CD8-positive, alpha-beta memory T cell (primary cell): ENCODE results near the gene CD22. TPM values are rescaled to one million over a fixed set of nuclear protein-coding genes. Genes with fewer than 3 reads are reported as not detected.
A peak's percentile ranks its signal among the peaks of the same experiment; 100 is the strongest.

Experiments used
- CTCF ChIA-PET: fragments of 350-600 bp; sonication (Branson Sonifier 250); formaldehyde crosslinking; loops from one replicate; lab custom pipeline; 2021; ENCODE audit warnings: antibody characterized with exemption; lab: Charles Lee
- POLR2A ChIA-PET: fragments of 350-600 bp; sonication (Branson Sonifier 250); formaldehyde crosslinking; loops from one replicate; lab custom pipeline; 2021; ENCODE audit warnings: antibody characterized with exemption; lab: Charles Lee
- DNase-seq, 5 donors: peaks; one replicate each; pipeline versions ENCODE4 v3.0.0 to v3.0.0-alpha.2; 2020 to 2022; ENCODE audit warnings: mixed read lengths in 1 of 5
- H3K27ac ChIP-seq: one replicate; pipeline ENCODE4 v1.7.0; 2013; ENCODE audit warnings: low read depth, mild to moderate bottlenecking, low read length, moderate library complexity
- H3K27me3 ChIP-seq: 2 replicates; pipeline ENCODE4 v1.7.0; 2013; ENCODE audit warnings: low read length, mild to moderate bottlenecking; ENCODE audit not compliant: insufficient read depth, poor library complexity, severe bottlenecking
- H3K36me3 ChIP-seq: 2 replicates; pipeline ENCODE4 v1.7.0; 2013; ENCODE audit warnings: mild to moderate bottlenecking, low read length, moderate library complexity; ENCODE audit not compliant: insufficient read depth
- H3K4me1 ChIP-seq: 2 replicates; pipeline ENCODE4 v1.7.0; 2013; ENCODE audit warnings: mild to moderate bottlenecking, low read length, moderate library complexity; ENCODE audit not compliant: insufficient read depth
- H3K4me3 ChIP-seq: 2 replicates; pipeline ENCODE4 v1.7.0; 2013; ENCODE audit warnings: mild to moderate bottlenecking, low read length
- H3K9me3 ChIP-seq: 2 replicates; pipeline ENCODE4 v1.7.0; 2013; ENCODE audit warnings: mild to moderate bottlenecking, low read length
- H3K27ac Mint-ChIP-seq, 8 donors: one replicate each; pipeline ENCODE4 v1.8.0; 2020 to 2021; ENCODE audit warnings: mixed read lengths in 8 of 8, mild to moderate bottlenecking in 6 of 8, inconsistent platforms in 3 of 8, moderate library complexity in 3 of 8
- H3K27me3 Mint-ChIP-seq, 2 donors: one replicate each; pipeline ENCODE4 v1.8.0; 2020 to 2021; ENCODE audit warnings: mixed read lengths in 2 of 2, mild to moderate bottlenecking in 1 of 2, moderate library complexity in 1 of 2
- H3K36me3 Mint-ChIP-seq, 3 donors: one replicate each; pipeline ENCODE4 v1.8.0; 2020 to 2021; ENCODE audit warnings: mixed read lengths in 3 of 3, inconsistent platforms in 1 of 3, mild to moderate bottlenecking in 1 of 3
- H3K4me1 Mint-ChIP-seq, 3 donors: one replicate each; pipeline ENCODE4 v1.8.0; 2020 to 2021; ENCODE audit warnings: mixed read lengths in 3 of 3, inconsistent platforms in 1 of 3, mild to moderate bottlenecking in 1 of 3
- H3K4me3 Mint-ChIP-seq, 7 donors: one replicate each; pipeline ENCODE4 v1.8.0; 2020 to 2021; ENCODE audit warnings: mixed read lengths in 7 of 7, mild to moderate bottlenecking in 6 of 7, moderate library complexity in 4 of 7, inconsistent platforms in 2 of 7
- H3K9me3 Mint-ChIP-seq, 5 donors: one replicate each; pipeline ENCODE4 v1.8.0; 2020 to 2022; ENCODE audit warnings: mixed read lengths in 5 of 5, mild to moderate bottlenecking in 3 of 5, moderate library complexity in 2 of 5, inconsistent platforms in 1 of 5
- polyA plus RNA-seq: library from polyadenylated mRNA; unstranded; fragments of 300-500 nt; fragmentation: Illumina TruSeq; gene quantifications from one replicate; pipeline ENCODE4 v1.2.3, GENCODE V29; 2021
- total RNA-seq, 2 experiments: library from RNA; stranded (reverse); gene quantifications; one replicate each; pipeline ENCODE4 v1.2.3, GENCODE V29; 2021

Gene CD22
- total and polyA plus RNA-seq, 3 experiments from 2014 or later: 0.09 TPM; not detected in 2

DNA sequence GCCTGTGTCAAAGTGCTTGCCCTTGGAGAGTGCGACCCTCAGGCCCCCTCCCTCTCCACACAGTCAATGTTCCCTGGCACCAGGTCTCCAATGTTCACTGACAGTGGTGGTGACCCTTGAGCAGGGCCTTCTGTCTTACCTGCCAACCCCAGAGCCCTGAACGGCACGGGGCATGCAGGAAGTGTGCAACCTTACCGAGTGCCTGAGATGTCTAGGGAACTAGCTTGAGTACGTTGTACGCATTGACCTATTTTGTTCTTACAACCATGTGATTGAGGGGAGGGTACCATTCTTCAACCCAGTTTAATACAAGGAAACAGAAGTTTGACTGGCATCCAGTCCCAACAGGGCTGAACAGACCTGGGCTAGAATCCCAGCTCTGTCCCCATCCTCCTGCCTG is 23.8 kb upstream of the CD22 start:
- H3K27me3 Mint-ChIP-seq: peaks cover 3 to 5% of the 10 kb centered on the region in 2 donors
- H3K36me3 Mint-ChIP-seq: no peaks in the 10 kb centered on the region
- Histone ChIP-seq H3K27ac (peak overlapping the region; percentile 51), H3K9me3 (no peaks in the 10 kb centered on the region), H3K4me3 (no peak overlapping the region), H3K27me3 (no peaks in the 10 kb centered on the region), H3K4me1 (no peaks in the 10 kb centered on the region), H3K36me3 (no peaks in the 10 kb centered on the region)
- ChIA-PET CTCF (no interaction called here), POLR2A (no interaction called here)
- H3K27ac Mint-ChIP-seq: peak overlapping the region in 1 of 8 donors; percentile 70
- DNase-seq: no peak
- H3K4me3 Mint-ChIP-seq: no peak overlapping the region
- no peaks in the 10 kb centered on the region for H3K9me3 Mint-ChIP-seq
- H3K4me1 Mint-ChIP-seq: no peaks in the 10 kb centered on the region

DNA sequence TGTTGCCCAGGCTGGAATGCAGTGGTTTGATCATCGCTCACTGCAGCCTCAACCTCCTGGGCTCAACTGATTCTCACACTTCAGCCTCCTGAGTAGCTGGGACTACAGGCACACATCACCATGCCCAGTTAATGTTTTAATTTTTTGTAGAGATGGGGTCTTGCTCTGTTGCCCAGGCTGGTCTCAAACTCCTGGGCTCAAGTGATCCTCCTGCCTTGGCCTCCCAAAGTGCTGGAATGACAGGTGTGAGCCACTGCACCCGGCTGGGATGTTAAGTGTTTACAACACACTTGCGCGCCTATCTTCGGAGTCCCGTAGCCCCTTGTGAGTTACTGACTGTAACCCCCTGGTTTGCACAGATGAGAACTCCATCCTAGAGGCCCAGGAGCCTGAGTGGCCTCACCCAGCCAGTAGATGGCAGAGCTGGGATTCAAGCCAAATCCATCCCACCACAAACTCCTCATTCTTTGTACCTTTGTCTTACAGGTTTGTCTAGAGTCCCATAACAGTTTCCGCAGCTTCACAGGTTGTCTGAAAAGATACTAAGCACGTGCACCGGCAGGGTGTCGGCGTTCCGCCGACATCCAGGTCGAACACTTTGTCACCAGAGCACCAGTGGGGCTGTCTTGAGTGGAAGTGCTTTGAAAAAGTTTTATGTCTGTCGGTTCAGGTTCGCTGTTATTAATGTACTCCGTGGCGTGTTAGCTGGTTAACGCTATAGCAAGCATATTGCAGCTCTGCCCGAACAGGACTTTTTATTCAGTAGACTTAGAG is 22.3 kb upstream of the CD22 start:
- Histone ChIP-seq H3K27ac (no peak overlapping the region), H3K4me3 (no peak overlapping the region), H3K4me1 (no peaks in the 10 kb centered on the region), H3K9me3 (no peaks in the 10 kb centered on the region), H3K36me3 (no peaks in the 10 kb centered on the region), H3K27me3 (no peaks in the 10 kb centered on the region)
- CTCF ChIA-PET: no interaction called here
- Mint-ChIP-seq H3K4me1 (no peaks in the 10 kb centered on the region), H3K9me3 (no peaks in the 10 kb centered on the region), H3K27ac (peak overlapping the region in 1 of 8 donors; percentile 29), H3K4me3 (no peak overlapping the region), H3K27me3 (peaks cover 5 to 8% of the 10 kb centered on the region in 2 donors), H3K36me3 (no peaks in the 10 kb centered on the region)
- POLR2A ChIA-PET: no interaction called here
- DNase-seq: no peak

DNA sequence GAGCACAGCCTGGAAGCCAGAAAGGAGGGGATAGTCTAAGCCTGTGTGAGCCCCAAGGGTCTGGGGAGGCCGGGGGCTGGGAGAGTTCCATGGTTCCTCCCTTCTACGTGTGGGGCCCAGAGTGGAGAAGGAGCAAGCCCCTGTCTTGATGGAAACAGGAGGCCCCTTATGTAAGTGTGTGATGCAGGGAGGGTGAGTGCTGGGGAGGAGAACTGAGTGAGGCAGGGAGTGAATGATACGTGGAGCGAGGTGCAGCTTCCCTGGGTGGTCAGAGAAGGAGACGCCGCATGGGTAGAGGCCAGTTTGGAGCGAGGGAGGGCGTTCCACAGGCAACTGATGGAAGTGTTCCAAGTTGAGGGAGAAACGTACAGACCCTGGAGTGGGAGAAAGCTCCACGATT is 21.1 kb upstream of the CD22 start:
- POLR2A ChIA-PET: no interaction called here
- CTCF ChIA-PET: no interaction called here

DNA sequence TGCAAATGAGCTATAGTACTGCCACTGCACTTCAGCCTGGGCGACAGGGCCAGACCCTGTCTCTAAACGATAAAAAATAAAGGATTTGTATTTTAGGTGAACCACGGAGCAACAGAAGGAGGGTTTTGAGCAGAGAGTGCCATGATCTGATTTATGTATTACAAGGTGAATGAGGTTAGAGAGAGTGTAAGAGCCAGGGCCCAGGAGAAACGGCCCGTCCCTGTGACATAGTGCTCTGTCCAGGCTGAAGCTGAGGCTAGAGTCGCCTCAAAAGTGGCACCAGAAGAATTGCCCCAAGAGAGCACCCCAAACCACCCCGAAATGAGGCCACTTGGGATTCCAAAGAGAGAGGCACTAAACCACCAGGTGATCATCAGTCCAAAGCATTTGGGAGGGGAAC is 20.1 kb upstream of the CD22 start:
- Mint-ChIP-seq H3K27me3 (peaks cover 4 to 8% of the 10 kb centered on the region in 2 donors), H3K36me3 (no peaks in the 10 kb centered on the region), H3K4me3 (no peak overlapping the region), H3K9me3 (no peaks in the 10 kb centered on the region), H3K27ac (no peak overlapping the region), H3K4me1 (no peaks in the 10 kb centered on the region)
- CTCF ChIA-PET: no interaction called here
- H3K9me3 ChIP-seq: no peaks in the 10 kb centered on the region
- H3K27me3 ChIP-seq: no peaks in the 10 kb centered on the region
- H3K36me3 ChIP-seq: no peaks in the 10 kb centered on the region
- no peaks in the 10 kb centered on the region for H3K4me1 ChIP-seq
- POLR2A ChIA-PET: no interaction called here
- DNase-seq: no peak
- H3K27ac ChIP-seq: peak overlapping the region; percentile 61
- H3K4me3 ChIP-seq: no peak overlapping the region

More for the DNA sequence above, 21.1 kb upstream of the CD22 start:
- no peaks in the 10 kb centered on the region for H3K36me3 Mint-ChIP-seq
- peaks cover 4 to 8% of the 10 kb centered on the region in 2 donors for H3K27me3 Mint-ChIP-seq
- no peak overlapping the region for H3K27ac Mint-ChIP-seq
- no peak overlapping the region for H3K4me3 Mint-ChIP-seq
- no peaks in the 10 kb centered on the region for H3K9me3 Mint-ChIP-seq
- Histone ChIP-seq H3K4me1 (no peaks in the 10 kb centered on the region), H3K27ac (no peak overlapping the region), H3K4me3 (no peak overlapping the region), H3K27me3 (no peaks in the 10 kb centered on the region), H3K36me3 (no peaks in the 10 kb centered on the region), H3K9me3 (no peaks in the 10 kb centered on the region)
- DNase-seq: no peak
- no peaks in the 10 kb centered on the region for H3K4me1 Mint-ChIP-seq

DNA sequence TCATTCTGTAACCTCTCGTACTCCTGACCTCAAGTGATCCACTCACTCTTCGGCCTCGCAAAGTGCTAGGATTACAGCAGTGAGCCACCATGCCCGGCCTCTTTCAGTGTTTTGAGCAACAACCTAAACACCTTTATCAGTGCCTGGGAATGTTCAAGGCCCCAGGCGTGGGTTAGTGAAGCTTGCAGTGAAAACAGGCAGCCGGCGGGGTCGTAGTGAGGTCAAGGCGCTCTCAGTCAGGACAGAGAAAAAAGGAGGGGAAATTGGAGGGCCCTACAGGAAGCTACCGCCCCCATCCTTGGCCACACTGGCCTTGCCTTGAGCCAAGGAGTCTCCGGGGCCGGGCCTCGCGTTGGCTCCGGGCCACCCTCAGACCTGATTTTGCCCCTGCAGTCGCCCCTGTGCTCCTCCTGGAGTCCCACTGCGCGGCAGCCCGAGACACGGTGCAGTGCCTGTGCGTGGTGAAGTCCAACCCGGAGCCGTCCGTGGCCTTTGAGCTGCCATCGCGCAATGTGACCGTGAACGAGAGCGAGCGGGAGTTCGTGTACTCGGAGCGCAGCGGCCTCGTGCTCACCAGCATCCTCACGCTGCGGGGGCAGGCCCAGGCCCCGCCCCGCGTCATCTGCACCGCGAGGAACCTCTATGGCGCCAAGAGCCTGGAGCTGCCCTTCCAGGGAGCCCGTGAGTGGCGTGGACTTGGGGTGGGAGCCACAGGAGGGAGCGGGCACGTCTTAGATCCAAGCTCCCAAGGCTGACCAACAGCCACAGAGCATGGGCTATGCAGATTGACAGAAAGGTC is 19.3 kb upstream of the CD22 start:
- no peak for DNase-seq
- no peak overlapping the region for H3K27ac Mint-ChIP-seq

DNA sequence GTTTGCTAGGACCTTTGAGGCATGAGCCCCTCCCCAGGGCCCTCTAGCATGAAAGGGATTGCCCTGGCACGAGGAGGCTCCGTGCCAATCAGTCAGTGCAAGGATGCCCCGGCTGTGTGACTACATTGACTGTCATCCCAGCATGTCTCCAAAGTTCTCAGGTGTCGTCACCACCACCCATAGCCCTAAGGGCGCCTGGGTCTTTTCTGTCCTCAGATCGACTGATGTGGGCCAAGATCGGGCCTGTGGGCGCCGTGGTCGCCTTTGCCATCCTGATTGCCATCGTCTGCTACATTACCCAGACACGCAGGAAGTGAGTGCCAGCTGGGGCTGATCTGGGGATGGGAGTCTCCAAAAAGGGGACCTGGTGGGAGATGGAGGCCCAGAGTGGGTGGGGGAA is 18.7 kb upstream of the CD22 start:
- Mint-ChIP-seq H3K4me1 (no peaks in the 10 kb centered on the region), H3K27ac (no peak overlapping the region), H3K9me3 (no peaks in the 10 kb centered on the region), H3K4me3 (no peak overlapping the region), H3K36me3 (no peaks in the 10 kb centered on the region), H3K27me3 (peaks cover 4 to 8% of the 10 kb centered on the region in 2 donors)
- Histone ChIP-seq H3K4me1 (no peaks in the 10 kb centered on the region), H3K27ac (no peak overlapping the region), H3K27me3 (no peaks in the 10 kb centered on the region), H3K9me3 (no peaks in the 10 kb centered on the region), H3K36me3 (no peaks in the 10 kb centered on the region), H3K4me3 (no peak overlapping the region)
- DNase-seq: no peak
- POLR2A ChIA-PET: interaction anchor here (0.8 kb wide), 1 partner anchor 116 kb away, joined by 3 read pairs; no protein-coding TSS in a partner anchor
- CTCF ChIA-PET: no interaction called here

More for the DNA sequence above, 19.3 kb upstream of the CD22 start:
- ChIA-PET POLR2A (no interaction called here), CTCF (no interaction called here)
- no peaks in the 10 kb centered on the region for H3K36me3 Mint-ChIP-seq
- peak overlapping the region; percentile 61 for H3K27ac ChIP-seq
- no peak overlapping the region for H3K4me3 Mint-ChIP-seq
- no peaks in the 10 kb centered on the region for H3K36me3 ChIP-seq
- peaks cover 4 to 8% of the 10 kb centered on the region in 2 donors for H3K27me3 Mint-ChIP-seq
- H3K4me1 ChIP-seq: no peaks in the 10 kb centered on the region
- H3K4me3 ChIP-seq: no peak overlapping the region
- no peaks in the 10 kb centered on the region for H3K9me3 Mint-ChIP-seq
- H3K4me1 Mint-ChIP-seq: no peaks in the 10 kb centered on the region
- no peaks in the 10 kb centered on the region for H3K27me3 ChIP-seq
- H3K9me3 ChIP-seq: no peaks in the 10 kb centered on the region

DNA sequence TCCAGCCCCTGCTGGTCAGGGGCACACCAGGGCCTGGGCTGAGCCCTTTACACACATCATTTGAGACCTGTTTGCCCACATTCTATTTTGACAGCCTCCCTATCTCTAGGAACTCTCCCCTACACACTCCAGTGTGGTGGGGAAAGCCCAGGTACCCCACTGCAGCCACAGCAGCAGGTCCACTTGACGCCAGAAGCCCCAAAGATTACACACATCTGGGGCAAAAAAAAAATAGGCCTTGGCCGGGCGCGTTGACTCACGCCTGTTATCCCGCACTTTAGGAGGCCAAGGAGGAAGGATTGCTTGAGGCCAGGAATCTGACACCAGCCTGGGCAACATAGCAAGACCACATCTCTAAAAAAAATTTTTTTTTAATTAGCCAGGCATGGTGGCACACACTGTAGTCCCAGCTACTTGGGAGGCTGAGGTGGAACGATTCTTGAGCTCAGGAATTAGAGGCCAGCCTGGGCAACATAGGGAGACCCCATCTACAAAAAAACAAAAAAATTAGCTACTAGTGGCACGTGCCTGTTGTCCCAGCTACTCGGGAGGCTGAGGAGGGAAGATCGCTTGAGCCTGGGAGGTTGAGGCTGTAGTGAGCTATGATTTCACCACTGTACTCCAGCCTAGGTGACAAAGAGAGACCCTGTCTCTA is 18.0 kb upstream of the CD22 start:
- Histone ChIP-seq H3K4me3 (no peak overlapping the region), H3K9me3 (no peaks in the 10 kb centered on the region), H3K27me3 (no peaks in the 10 kb centered on the region), H3K27ac (no peak overlapping the region), H3K4me1 (no peaks in the 10 kb centered on the region), H3K36me3 (no peaks in the 10 kb centered on the region)
- no peaks in the 10 kb centered on the region for H3K4me1 Mint-ChIP-seq
- H3K27me3 Mint-ChIP-seq: peaks cover 4 to 8% of the 10 kb centered on the region in 2 donors
- no peaks in the 10 kb centered on the region for H3K36me3 Mint-ChIP-seq
- H3K27ac Mint-ChIP-seq: no peak overlapping the region
- CTCF ChIA-PET: no interaction called here
- POLR2A ChIA-PET: interaction anchor here (0.8 kb wide), 1 partner anchor 117 kb away, joined by 3 read pairs; no protein-coding TSS in a partner anchor
- no peak for DNase-seq
- no peak overlapping the region for H3K4me3 Mint-ChIP-seq
- H3K9me3 Mint-ChIP-seq: no peaks in the 10 kb centered on the region
